PC-9 (cell line): Measurements from ENCODE around the gene DIPK2A.

ENCODE experiments used
- EZH2 ChIP-seq: fragments of 200-600 bp; sonication (generic); IDR thresholded peaks from 2 replicates; pipeline ENCODE4 v1.8.0; 2017; ENCODE audit warnings: antibody characterized with exemption, low read depth
- TF ChIP-seq, protein P1 (sequence below): fragments of 200-600 bp; sonication (generic); conservative IDR thresholded peaks from 2 replicates; pipeline ENCODE4 v1.6.1; 2017; ENCODE audit warnings: mixed run types, antibody characterized with exemption, mild to moderate bottlenecking, moderate library complexity

DNA sequence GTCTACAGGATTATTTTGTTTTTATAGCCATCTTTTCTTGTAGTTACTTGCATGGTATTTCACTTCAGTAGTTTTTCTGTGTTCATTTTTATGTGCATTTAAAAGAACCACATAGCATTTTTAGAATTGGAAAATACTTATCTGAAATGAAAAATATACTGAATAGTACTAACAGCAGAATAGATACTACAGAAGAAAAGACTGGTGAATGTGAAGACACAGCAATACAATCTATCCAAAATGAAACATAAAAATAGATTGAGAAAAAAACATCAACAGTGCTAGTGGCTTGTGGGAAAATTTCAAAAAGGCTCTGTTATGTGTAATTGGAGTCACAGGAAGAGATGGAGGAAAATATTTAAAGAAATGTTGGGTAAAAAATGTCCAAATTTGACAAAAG is 12.7 kb upstream of the DIPK2A start:
- TF ChIP-seq, protein P1, sequence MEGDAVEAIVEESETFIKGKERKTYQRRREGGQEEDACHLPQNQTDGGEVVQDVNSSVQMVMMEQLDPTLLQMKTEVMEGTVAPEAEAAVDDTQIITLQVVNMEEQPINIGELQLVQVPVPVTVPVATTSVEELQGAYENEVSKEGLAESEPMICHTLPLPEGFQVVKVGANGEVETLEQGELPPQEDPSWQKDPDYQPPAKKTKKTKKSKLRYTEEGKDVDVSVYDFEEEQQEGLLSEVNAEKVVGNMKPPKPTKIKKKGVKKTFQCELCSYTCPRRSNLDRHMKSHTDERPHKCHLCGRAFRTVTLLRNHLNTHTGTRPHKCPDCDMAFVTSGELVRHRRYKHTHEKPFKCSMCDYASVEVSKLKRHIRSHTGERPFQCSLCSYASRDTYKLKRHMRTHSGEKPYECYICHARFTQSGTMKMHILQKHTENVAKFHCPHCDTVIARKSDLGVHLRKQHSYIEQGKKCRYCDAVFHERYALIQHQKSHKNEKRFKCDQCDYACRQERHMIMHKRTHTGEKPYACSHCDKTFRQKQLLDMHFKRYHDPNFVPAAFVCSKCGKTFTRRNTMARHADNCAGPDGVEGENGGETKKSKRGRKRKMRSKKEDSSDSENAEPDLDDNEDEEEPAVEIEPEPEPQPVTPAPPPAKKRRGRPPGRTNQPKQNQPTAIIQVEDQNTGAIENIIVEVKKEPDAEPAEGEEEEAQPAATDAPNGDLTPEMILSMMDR, result no peak
- TF ChIP-seq EZH2, result no peak
